ENCODE data around the gene MRPL55. TPM values are rescaled to one million over a fixed set of nuclear protein-coding genes. Genes with fewer than 3 reads are reported as not detected.

The MRPL55 gene
- total RNA-seq, 2 donors from 2014 or later, result 43.5 to 48.9 TPM

- ATAC-seq (no peak), DNase-seq (no peak)
- intact Hi-C loops (cut with DNase I), result no loop called here
Observed at GRCh38 chr1:228093050-228093906, 15.8 kb downstream of the MRPL55 start.

DNA sequence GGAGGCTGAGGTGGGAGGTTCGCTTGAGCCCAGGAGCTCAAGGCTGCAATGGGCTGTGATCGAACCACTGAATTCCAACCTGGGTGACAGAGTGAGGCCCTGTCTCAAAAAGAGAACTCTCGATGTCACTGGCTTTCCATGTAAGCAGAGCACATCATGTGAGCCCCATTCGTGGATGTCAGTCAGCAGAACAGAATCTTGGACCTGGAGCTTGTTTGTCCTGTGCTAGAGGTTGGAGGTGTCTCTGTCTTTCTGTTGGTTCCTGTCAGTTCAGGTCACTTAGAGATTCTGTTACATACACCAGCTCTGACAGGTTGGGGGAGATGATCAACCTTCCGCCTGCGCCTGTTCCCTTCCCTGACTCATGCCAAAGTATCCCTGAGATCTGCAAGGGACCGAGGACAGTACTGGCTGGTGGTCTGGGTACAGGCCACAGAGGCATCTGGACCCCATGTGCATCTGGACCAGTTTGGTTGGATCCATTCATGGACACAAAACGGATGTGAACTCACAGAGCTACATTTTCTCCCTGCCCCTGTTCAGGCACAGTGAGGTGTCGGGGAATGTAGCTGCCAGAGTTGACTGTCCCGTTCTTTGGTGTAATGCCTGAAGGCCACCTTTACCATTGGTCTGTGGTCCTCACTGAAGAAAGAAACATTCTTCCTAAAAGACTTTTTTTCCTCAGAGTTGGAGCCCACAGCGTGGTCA, 16.6 kb downstream of the MRPL55 start:
- DNase-seq, result no peak
- intact Hi-C loops (cut with DNase I), result no loop called here
- no peak for ATAC-seq

- no peak for DNase-seq
- intact Hi-C loops (cut with DNase I), result no loop called here
- no peak for ATAC-seq
Observed at GRCh38 chr1:228091084-228091483, 18.0 kb downstream of the MRPL55 start.

- intact Hi-C loops (cut with DNase I), result no loop called here
- ATAC-seq (peak; percentile 4 to 17), DNase-seq (peak; percentile 23)
Observed at GRCh38 chr1:228090613-228091081, 18.5 kb downstream of the MRPL55 start.

DNA sequence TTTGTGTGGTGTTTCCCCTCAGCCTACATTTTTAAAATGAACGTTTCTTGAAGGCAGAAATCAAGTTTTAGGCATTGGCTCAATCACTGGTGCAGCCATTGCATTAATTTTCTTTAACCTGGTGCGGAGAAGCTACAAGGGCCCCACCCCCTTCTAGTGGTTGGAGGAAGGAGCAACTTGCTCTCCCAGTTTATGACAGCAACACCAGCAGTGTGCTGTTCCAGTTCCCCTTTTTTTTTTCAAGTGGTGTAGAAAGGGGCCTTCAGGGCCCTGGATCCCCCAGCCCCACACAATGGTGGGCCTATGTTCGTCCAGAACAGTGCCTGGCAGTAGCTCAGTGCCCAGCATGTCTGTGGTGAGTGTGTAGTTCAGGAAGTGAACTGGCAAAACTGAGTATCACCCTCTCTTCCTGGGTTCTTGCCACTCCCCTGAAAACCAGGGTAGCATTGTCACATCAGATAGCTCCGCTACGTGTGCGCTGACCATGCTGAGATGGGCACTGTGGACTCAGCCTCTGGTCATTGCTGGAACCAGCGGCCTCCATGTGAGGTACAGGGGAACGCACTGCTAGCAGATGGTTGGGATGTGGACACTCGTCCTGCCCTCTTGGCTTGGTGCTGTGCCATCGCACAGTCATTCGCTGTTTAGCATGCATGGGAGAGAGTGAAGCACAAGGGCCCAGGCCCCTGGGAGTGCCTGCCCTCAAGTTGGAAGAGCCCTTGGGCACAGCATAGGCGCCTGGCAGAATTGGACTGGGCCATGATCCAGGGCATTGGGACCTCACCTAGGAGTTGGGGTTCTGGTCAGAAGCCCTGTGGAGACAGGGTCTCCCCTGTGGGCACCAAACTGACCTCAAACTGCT, 19.3 kb downstream of the MRPL55 start:
- intact Hi-C loops (cut with DNase I), result no loop called here
- DNase-seq (peak; percentile 16), ATAC-seq (peak in 1 of 2 donors; percentile 16)

DNA sequence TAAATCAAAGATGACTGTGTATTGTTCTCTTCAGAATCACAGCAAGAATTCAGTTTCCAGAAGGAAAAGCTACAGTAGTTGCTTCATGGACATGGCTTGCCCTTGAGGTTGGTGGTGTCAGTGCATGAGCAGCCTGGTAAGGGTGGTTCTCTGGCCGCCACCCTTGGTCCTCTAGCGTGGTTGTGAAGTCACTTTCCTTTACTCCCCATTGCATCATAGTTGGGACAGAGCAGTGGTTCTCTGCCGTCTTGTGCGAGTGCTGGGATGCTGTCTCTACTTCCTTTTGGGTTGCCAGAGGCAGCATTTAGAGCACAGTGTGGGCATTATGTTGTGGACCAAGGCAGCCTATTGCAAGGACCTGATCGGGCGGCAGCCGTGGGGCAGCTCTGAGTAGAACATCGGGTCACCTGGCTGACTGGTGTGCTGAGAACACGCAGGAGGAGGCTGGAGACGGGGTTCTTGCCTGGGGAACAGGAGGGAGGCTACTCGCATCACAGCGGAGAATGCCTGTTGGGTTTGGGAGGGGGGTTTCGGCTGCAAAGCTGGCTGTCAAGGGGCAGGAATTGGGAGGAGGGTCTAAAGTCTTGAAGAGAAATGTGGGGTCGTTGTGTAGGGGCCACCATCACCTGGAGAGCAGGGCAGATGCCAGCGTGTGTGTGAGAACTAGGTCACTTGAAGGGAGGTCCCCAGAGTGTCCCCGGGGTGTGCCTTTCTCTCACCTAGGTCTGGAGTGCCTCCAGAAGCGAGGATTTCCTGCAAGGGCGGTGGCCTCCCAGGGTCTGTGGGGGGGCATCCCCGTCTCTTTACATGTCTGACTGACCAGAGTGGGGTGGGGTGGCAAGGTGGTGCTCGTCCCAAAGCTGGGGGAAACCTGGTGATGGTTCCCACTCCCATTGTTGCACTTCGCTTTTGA, 20.3 kb downstream of the MRPL55 start:
- DNase-seq (peak; percentile 27), ATAC-seq (no peak)
- intact Hi-C loops (cut with DNase I), result no loop called here

DNA sequence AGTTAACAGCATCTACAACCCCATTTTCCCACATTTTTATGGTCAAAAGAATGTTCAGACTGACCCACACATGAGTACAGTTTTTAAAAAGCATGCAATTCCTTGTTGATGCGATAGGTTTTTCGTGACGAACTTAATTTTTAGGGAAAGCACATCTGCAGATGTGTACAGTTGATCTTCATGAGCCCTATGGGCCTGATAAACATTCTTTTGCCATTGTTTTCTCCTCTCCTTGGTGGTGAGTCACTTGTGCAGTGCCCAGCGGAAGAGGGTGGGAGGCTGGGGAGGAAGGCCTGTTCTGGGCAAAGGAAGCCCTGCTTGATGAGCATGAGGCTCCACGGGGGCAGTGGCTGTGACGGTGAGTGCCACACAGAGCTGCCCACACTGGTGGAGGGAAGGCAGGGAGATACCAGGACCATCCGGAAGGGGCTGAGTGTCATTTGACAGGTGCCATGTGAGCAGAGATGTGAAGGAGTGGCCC, 21.3 kb downstream of the MRPL55 start:
- peak; percentile 59 for DNase-seq
- peak; percentile 21 to 27 for ATAC-seq
- intact Hi-C loops (cut with DNase I), result no loop called here

DNA sequence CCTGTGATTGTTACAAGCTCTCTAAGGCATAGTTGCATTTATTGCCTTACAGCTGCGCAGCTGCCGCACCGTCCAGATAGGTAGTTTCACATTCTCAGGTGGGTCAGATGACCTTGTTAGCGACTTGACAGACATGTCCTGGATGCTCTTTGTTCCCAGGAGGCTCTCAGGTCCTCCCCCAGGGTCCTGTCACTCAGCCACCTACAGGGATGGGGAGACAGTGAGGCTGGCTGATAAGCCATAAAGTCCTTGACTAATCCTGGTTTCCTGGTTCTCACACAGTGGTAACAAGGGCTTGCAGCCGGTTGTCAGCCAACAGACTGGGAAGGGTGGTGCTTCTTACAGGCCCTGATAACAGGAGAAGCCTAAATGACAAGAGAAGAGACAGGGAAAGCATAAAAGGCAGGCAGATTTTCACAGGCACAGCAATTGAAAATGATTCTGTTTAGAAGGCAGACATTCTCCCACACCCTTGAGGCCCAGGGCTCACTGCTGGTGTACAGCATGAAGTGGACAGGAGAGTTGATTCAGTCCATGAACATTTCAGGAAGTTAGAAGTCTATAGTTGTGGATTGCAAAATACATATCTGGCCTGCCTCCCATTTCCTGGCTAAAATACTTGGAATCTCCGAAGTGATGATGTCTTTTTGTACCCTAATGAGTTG, 23.7 kb downstream of the MRPL55 start:
- intact Hi-C loops (cut with DNase I), result no loop called here
- ATAC-seq, result peak in 1 of 2 donors; percentile 4
- peak; percentile 51 for DNase-seq

GRCh38 chr1:228084797-228085196, 24.3 kb downstream of the MRPL55 start:
- intact Hi-C loops (cut with DNase I), result no loop called here
- peak; percentile 9 for DNase-seq
- no peak for ATAC-seq

DNA sequence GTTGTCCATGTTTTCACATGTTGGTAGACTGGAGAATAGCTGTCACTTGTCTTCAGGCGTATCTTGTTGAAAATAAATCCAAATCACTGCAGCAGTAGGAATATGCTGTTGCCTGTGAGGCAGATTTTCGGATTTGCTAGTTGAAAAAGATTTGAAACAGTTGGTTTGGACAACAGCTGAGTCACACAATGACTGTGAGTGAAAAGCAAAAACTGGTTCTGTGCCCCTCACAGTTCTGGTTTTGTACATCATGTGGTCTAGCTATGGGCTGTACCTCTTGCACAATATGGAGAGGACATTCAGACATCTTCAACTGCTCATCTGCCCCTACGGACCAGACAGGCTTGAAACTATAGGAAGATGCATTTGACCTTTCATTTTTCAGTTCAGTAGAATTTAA, 24.8 kb downstream of the MRPL55 start:
- DNase-seq (peak; percentile 12), ATAC-seq (no peak)
- intact Hi-C loops (cut with DNase I), result no loop called here

- intact Hi-C loops (cut with DNase I), result no loop called here
- peak; percentile 52 for DNase-seq
- ATAC-seq, result peak in 1 of 2 donors; percentile 1
Observed at GRCh38 chr1:228083871-228084278, 25.2 kb downstream of the MRPL55 start.

DNA sequence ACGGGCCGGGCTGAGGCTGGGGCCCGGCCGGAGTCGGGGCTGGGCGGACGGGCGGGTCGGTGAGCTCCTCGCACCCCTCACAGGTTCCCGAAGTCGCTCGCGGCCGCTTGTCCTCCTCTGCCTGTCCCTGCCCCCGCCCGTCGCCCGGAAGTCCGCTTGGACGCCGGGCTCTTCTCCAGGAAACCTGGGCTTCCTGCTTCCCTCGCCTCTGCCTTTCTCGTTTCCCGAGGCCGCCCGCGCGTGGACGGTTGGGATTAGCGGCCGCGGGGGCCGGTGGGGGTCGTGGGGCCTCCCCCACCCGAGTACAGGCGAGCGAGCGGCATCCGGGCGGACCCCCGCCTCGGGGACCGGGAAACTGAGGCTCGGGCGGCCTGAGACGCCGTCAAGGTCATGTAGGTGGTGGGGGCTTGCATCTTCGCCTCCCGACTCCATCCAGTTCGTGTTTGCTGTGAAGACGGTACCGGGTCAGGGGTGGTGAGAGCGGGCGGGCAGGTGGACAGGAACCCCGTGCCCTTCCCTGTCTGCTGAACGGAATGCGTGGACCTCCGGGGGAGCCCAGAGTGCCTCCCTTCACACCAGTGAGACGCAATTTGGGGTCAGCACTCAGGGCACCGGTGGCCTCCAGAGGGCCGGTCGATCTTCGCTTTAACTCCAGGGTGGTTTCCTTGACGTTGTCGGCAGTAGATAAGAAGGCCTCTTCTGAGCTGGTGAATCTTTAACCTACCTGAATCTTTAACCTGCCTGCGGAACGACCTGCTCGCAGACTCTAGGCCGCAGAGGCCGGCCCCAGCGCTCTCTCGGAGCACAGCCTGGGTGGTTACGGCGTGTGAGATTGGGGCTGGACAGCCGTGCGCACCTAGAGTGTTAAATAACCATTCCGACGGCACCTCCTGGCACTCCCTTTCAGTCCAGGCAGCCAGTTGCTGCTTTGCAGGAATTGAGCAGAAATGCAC, 25.9 kb downstream of the MRPL55 start:
- intact Hi-C loops (cut with DNase I), result no loop called here
- DNase-seq, result peak; percentile 74
- ATAC-seq, result peak; percentile 28 to 40

DNA sequence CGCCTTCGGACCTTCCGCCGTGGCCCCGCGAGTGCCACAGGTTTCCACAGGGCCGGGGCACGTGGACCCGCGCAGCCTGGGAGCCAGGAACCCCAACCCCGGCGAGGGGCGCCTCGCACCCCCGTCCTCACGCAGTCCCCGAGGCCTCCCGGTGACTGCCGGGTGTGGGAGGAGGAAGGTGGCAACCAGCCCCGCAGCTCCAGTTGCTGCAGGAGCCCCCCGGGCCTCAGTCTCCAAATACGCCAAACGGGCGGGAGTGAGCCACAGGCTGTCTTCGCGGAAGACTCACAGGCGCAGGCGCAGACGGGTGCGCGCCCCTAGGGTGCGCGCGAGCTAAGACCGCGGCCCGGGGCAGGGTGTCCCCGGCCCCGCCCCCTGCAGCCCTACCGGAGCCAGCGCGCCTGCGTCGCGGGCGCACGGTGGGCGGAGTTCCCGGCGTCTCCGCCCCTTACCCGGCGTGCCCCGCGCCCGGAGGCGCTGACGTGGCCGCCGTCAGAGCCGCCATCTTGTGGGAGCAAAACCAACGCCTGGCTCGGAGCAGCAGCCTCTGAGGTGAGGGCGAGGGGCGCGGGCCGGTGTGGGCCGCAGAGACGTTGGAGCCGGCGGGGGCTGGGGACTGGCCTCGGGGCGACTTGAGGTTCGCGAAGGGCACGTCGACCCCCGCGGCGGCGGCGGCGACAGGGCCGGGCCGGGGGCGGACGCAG, 26.7 kb downstream of the MRPL55 start, which contains the start of gene ARF1:
TSS of gene ARF1 (plus strand) at position 495 of the 704 bp plus-strand sequence. CDS start 14,407 bp downstream, outside the sequence.
- intact Hi-C loops (cut with DNase I), result no loop called here
- peak; percentile 90 to 96 for ATAC-seq
- DNase-seq, result peak; percentile 93

DNA sequence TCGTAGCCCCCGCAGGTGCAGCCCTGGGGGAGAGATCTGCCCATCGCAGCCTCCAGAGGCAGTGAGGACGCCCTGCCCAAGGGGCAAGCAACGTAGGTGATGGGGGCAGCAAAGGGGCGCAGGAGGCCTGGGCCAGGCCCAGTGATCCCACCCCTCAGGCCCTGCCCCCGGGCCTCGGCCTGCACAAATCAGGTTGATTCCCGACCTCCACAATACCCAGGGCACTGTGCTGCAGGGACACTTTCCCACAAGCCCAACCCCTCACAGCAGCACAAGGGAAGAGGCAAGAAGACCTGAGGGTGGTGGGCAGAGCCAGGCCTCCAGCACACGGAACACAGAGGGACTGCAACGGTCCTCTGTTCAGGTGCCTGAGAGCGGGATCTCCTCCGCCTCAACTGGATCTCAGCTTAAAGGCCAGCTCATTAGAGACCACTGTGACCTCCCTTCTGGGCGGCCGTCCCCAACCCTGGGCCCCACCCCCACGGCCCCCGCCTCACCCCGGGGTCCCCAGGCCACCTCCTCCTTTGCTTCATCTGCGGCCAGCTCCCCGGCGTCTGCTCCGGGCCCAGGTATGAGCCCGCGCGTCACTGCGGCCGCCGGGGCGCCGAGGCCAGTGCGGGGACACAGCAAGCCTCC, 27.4 kb downstream of the MRPL55 start:
- ATAC-seq (peak in 1 of 2 donors; percentile 0), DNase-seq (peak; percentile 30)
- intact Hi-C loops (cut with DNase I), result no loop called here

DNA sequence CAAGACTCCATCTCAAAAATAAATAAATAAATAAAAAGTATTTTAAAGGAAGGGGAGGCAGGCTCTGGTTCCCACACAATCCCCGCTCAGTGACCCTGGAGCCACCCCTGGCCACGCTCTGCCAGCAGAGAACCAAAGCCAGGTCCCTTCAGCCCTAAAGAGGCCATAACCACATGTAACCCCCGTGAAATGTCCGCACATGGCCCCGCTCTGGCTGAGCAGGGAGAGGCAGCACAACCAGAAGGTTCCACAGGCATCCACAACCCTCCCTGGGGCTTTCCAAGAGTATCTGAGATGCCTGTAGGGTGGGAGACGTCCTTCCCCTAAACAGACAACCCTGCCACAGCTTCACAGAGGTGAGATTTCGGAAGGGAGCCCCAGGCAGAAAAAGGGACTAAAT, 28.0 kb downstream of the MRPL55 start:
- ATAC-seq (no peak), DNase-seq (no peak)
- intact Hi-C loops (cut with DNase I), result no loop called here
